ENCODE data around the gene DEGS1. TPM values are rescaled to one million over a fixed set of nuclear protein-coding genes. Genes with fewer than 3 reads are reported as not detected.
A peak's percentile ranks its signal among the peaks of the same experiment; 100 is the strongest.

The DEGS1 gene
- total RNA-seq, 1 donor from 2014 or later = 72.0 TPM

GRCh38 chr1:224198572-224198971 lies 15.5 kb downstream of the DEGS1 start:
- Histone ChIP-seq H3K36me3 (peaks cover 9% of the 10 kb centered on the region), H3K9me3 (no peaks in the 10 kb centered on the region), H3K4me3 (no peak overlapping the region), H3K27ac (no peak overlapping the region), H3K4me1 (no peaks in the 10 kb centered on the region), H3K27me3 (ENCODE audit: low read depth) (no peaks in the 10 kb centered on the region)
- no peak for DNase-seq
- TF ChIP-seq CTCF (IDR thresholded peaks at IDR 0.05) = no peak
- ATAC-seq = no peak
- intact Hi-C loops (cut with DNase I) = no loop called here

GRCh38 chr1:224199679-224200078 lies 16.6 kb downstream of the DEGS1 start:
- no peak for TF ChIP-seq CTCF (IDR thresholded peaks at IDR 0.05)

GRCh38 chr1:224201383-224201782 lies 18.3 kb downstream of the DEGS1 start:
- H3K27me3 ChIP-seq (ENCODE audit: low read depth) = no peaks in the 10 kb centered on the region
- intact Hi-C loops (cut with DNase I) = no loop called here
- H3K4me1 ChIP-seq = peaks cover 22% of the 10 kb centered on the region
- H3K27ac ChIP-seq = no peak overlapping the region
- H3K36me3 ChIP-seq = no peaks in the 10 kb centered on the region
- DNase-seq (no peak), ATAC-seq (no peak)
- TF ChIP-seq CTCF (IDR thresholded peaks at IDR 0.05) = no peak
- no peaks in the 10 kb centered on the region for H3K9me3 ChIP-seq
- no peak overlapping the region for H3K4me3 ChIP-seq

More at GRCh38 chr1:224199679-224200078, 16.6 kb downstream of the DEGS1 start:
- ATAC-seq (no peak), DNase-seq (no peak)
- intact Hi-C loops (cut with DNase I) = no loop called here
- H3K4me1 ChIP-seq = peaks cover 9% of the 10 kb centered on the region
- no peaks in the 10 kb centered on the region for H3K27me3 ChIP-seq (ENCODE audit: low read depth)
- H3K36me3 ChIP-seq = peaks cover under 1% of the 10 kb centered on the region
- H3K4me3 ChIP-seq = no peak overlapping the region
- no peaks in the 10 kb centered on the region for H3K9me3 ChIP-seq
- H3K27ac ChIP-seq = no peak overlapping the region

GRCh38 chr1:224201853-224202252 lies 18.8 kb downstream of the DEGS1 start:
- no peaks in the 10 kb centered on the region for H3K36me3 ChIP-seq
- no peaks in the 10 kb centered on the region for H3K27me3 ChIP-seq (ENCODE audit: low read depth)
- TF ChIP-seq CTCF (IDR thresholded peaks at IDR 0.05) = no peak
- no peak overlapping the region for H3K4me3 ChIP-seq
- ATAC-seq (no peak), DNase-seq (no peak)
- peaks cover 22% of the 10 kb centered on the region for H3K4me1 ChIP-seq
- H3K9me3 ChIP-seq = no peaks in the 10 kb centered on the region
- intact Hi-C loops (cut with DNase I) = no loop called here
- H3K27ac ChIP-seq = no peak overlapping the region

GRCh38 chr1:224203243-224204016 lies 20.4 kb downstream of the DEGS1 start:
- Histone ChIP-seq H3K4me3 (no peak overlapping the region), H3K4me1 (peaks cover 22% of the 10 kb centered on the region), H3K9me3 (no peaks in the 10 kb centered on the region), H3K36me3 (no peaks in the 10 kb centered on the region), H3K27me3 (ENCODE audit: low read depth) (no peaks in the 10 kb centered on the region), H3K27ac (peak overlapping the region; percentile 49)
- DNase-seq (peak; percentile 74), ATAC-seq (peak; percentile 55 to 84)
- no peak for TF ChIP-seq CTCF (IDR thresholded peaks at IDR 0.05)
- intact Hi-C loops (cut with DNase I) = no loop called here

Data from lower lobe of right lung (tissue), 2 donors.